Mesenchymal stem cell (in vitro differentiated cells and primary cell): ENCODE measurements around the gene FUZ.

ENCODE experiments used
- DNase-seq: peaks from one replicate; pipeline ENCODE4 v3.0.0-alpha.2; 2013
- H2AFZ ChIP-seq: one replicate; pipeline ENCODE4 v1.6.1; 2013; ENCODE audit warnings: low read depth, mild to moderate bottlenecking, control low read depth, inconsistent platforms, low read length, moderate library complexity
- H2AK5ac ChIP-seq: 2 replicates; pipeline ENCODE4 v1.6.1; 2013; ENCODE audit warnings: low read length, moderate library complexity, mild to moderate bottlenecking, inconsistent platforms; ENCODE audit not compliant: severe bottlenecking
- H2BK120ac ChIP-seq: one replicate; pipeline ENCODE4 v1.6.1; 2013; ENCODE audit warnings: low read depth, mild to moderate bottlenecking, inconsistent platforms, low read length, moderate library complexity
- H2BK12ac ChIP-seq, 2 experiments: one replicate each; pipeline ENCODE4 v1.6.1; 2013; ENCODE audit warnings: inconsistent platforms in 2 of 2, low read length in 2 of 2, mild to moderate bottlenecking in 2 of 2, moderate library complexity in 2 of 2, control low read depth in 1 of 2
- H2BK15ac ChIP-seq: one replicate; pipeline ENCODE4 v1.6.1; 2013; ENCODE audit warnings: mild to moderate bottlenecking, low read depth, inconsistent platforms; ENCODE audit not compliant: poor library complexity, severe bottlenecking
- H2BK5ac ChIP-seq: 2 replicates; pipeline ENCODE4 v1.6.1; 2013; ENCODE audit warnings: low read depth, mild to moderate bottlenecking, low read length, control low read depth, inconsistent platforms; ENCODE audit not compliant: poor library complexity, severe bottlenecking
- H3K14ac ChIP-seq, 2 experiments: one replicate each; pipeline ENCODE4 v1.6.1; 2013; ENCODE audit warnings: inconsistent platforms in 2 of 2, low read length in 2 of 2, control low read depth in 1 of 2, mild to moderate bottlenecking in 1 of 2, moderate library complexity in 1 of 2
- H3K18ac ChIP-seq, 2 experiments: one replicate each; pipeline ENCODE4 v1.6.1; 2013; ENCODE audit warnings: inconsistent platforms in 2 of 2, low read length in 2 of 2, control low read depth in 1 of 2, low read depth in 1 of 2, mild to moderate bottlenecking in 1 of 2
- H3K23ac ChIP-seq, 2 experiments: one replicate each; pipeline ENCODE4 v1.6.1; 2013; ENCODE audit warnings: inconsistent platforms in 2 of 2, low read length in 2 of 2, mild to moderate bottlenecking in 2 of 2, moderate library complexity in 2 of 2, control low read depth in 1 of 2
- H3K27ac ChIP-seq: 2 replicates; pipeline ENCODE4 v1.5.1; 2013; ENCODE audit warnings: mild to moderate bottlenecking, moderate library complexity, low read length, control low read depth, inconsistent platforms; ENCODE audit not compliant: poor library complexity, severe bottlenecking
- H3K27me3 ChIP-seq, 2 experiments: 2 replicates each; pipeline versions ENCODE4 v1.6.1 to v1.7.0; 2013; ENCODE audit warnings: low read length in 2 of 2, mild to moderate bottlenecking in 2 of 2, moderate library complexity in 2 of 2, control low read depth in 1 of 2, inconsistent platforms in 1 of 2; ENCODE audit not compliant: control insufficient read depth in 1 of 2, insufficient read depth in 1 of 2
- H3K36me3 ChIP-seq, 2 experiments: 2 replicates each; pipeline versions ENCODE4 v1.6.1 to v1.7.0; 2013; ENCODE audit warnings: low read length in 2 of 2, control low read depth in 1 of 2, inconsistent platforms in 1 of 2, low read depth in 1 of 2, mild to moderate bottlenecking in 1 of 2; ENCODE audit not compliant: insufficient read depth in 2 of 2, control insufficient read depth in 1 of 2
- H3K4ac ChIP-seq, 2 experiments: one replicate each; pipeline ENCODE4 v1.6.1; 2013; ENCODE audit warnings: inconsistent platforms in 2 of 2, low read length in 2 of 2, mild to moderate bottlenecking in 2 of 2, moderate library complexity in 2 of 2, control low read depth in 1 of 2, low read depth in 1 of 2
- H3K4me1 ChIP-seq: 2 replicates; pipeline ENCODE4 v1.6.1; 2013; ENCODE audit warnings: low read depth, low read length, control low read depth; ENCODE audit not compliant: control insufficient read depth, insufficient read depth
- H3K4me2 ChIP-seq: 2 replicates; pipeline ENCODE4 v1.6.1; 2013; ENCODE audit warnings: low read length, mild to moderate bottlenecking, inconsistent platforms; ENCODE audit not compliant: poor library complexity, severe bottlenecking
- H3K4me3 ChIP-seq, 2 experiments: 2 replicates each; pipeline versions ENCODE4 v1.5.1 to v1.7.0; 2013; ENCODE audit warnings: low read length in 2 of 2, mild to moderate bottlenecking in 2 of 2, control low read depth in 1 of 2, low read depth in 1 of 2; ENCODE audit not compliant: insufficient read depth in 1 of 2
- H3K79me1 ChIP-seq: replicated peaks from 2 replicates; pipeline ENCODE4 v1.6.1; 2013; ENCODE audit warnings: mild to moderate bottlenecking, control low read depth, low read length, inconsistent platforms; ENCODE audit not compliant: poor library complexity, severe bottlenecking
- H3K9ac ChIP-seq: 2 replicates; pipeline ENCODE4 v1.7.0; 2013; ENCODE audit warnings: mild to moderate bottlenecking, low read length, moderate library complexity
- H3K9me3 ChIP-seq: 2 replicates; pipeline ENCODE4 v1.7.0; 2013; ENCODE audit warnings: mild to moderate bottlenecking, low read length; ENCODE audit not compliant: control insufficient read depth
- H4K8ac ChIP-seq: one replicate; pipeline ENCODE4 v1.6.1; 2013; ENCODE audit warnings: inconsistent platforms, mild to moderate bottlenecking, low read length, moderate library complexity
- H4K91ac ChIP-seq: one replicate; pipeline ENCODE4 v1.6.1; 2013; ENCODE audit warnings: mild to moderate bottlenecking, low read length, inconsistent platforms
- WGBS: methylation state at CpG from one replicate; pipeline ENCODE4 v1.1.7; 2013; ENCODE audit warnings: mixed read lengths; 5-methylcytosine and 5-hydroxymethylcytosine counted together

The FUZ gene

GRCh38 chr19:49779731-49780555 lies 33.1 kb downstream of the FUZ start:
- Histone ChIP-seq H3K14ac (no peak overlapping the region), H3K9ac (no peak overlapping the region), H3K4ac (no peak overlapping the region), H3K27ac (no peak overlapping the region), H2BK120ac (no peak overlapping the region), H2BK15ac (no peak overlapping the region), H2BK5ac (no peak overlapping the region), H3K4me2 (no peak overlapping the region), H4K91ac (no peak overlapping the region), H3K18ac (no peak overlapping the region), H3K9me3 (no peaks in the 10 kb centered on the region), H3K36me3 (peaks cover 46 to 55% of the 10 kb centered on the region in 2 experiments), H3K79me1 (peaks cover 48% of the 10 kb centered on the region), H3K4me1 (no peaks in the 10 kb centered on the region), H2BK12ac (no peak overlapping the region), H2AK5ac (no peak overlapping the region), H2AFZ (no peak overlapping the region), H3K23ac (peak overlapping the region in 1 of 2 experiments; percentile 19), H4K8ac (no peak overlapping the region), H3K27me3 (no peaks in the 10 kb centered on the region), H3K4me3 (no peak overlapping the region)
- no peak for DNase-seq
- 96% methylated on average over 11 of the region's 11 CpGs for WGBS

GRCh38 chr19:49776371-49776764 lies 36.7 kb downstream of the FUZ start:
- Histone ChIP-seq H3K4me2 (no peak overlapping the region), H2BK5ac (no peak overlapping the region), H3K27ac (no peak overlapping the region), H3K79me1 (peaks cover 43% of the 10 kb centered on the region), H3K18ac (no peak overlapping the region), H3K14ac (no peak overlapping the region), H3K27me3 (no peaks in the 10 kb centered on the region), H3K9me3 (no peaks in the 10 kb centered on the region), H2AFZ (no peak overlapping the region), H2AK5ac (no peak overlapping the region), H2BK12ac (no peak overlapping the region), H4K8ac (no peak overlapping the region), H4K91ac (no peak overlapping the region), H3K4me3 (no peak overlapping the region), H3K4me1 (peaks cover 2% of the 10 kb centered on the region), H3K23ac (no peak overlapping the region), H2BK120ac (no peak overlapping the region), H2BK15ac (no peak overlapping the region), H3K9ac (no peak overlapping the region), H3K4ac (no peak overlapping the region), H3K36me3 (peaks cover 35 to 53% of the 10 kb centered on the region in 2 experiments)
- DNase-seq: no peak
- 93% methylated on average over 6 of the region's 6 CpGs for WGBS

- no peak overlapping the region for H3K4me3 ChIP-seq
- H3K27ac ChIP-seq: no peak overlapping the region
- peak overlapping the region; percentile 22 for H4K8ac ChIP-seq
- H3K4ac ChIP-seq: no peak overlapping the region
- no peak overlapping the region for H2BK15ac ChIP-seq
- no peak overlapping the region for H3K23ac ChIP-seq
- peaks cover 33 to 48% of the 10 kb centered on the region in 2 experiments for H3K36me3 ChIP-seq
- no peak overlapping the region for H2BK5ac ChIP-seq
- H3K4me1 ChIP-seq: peaks cover 2% of the 10 kb centered on the region
- no peaks in the 10 kb centered on the region for H3K9me3 ChIP-seq
- no peak overlapping the region for H2AK5ac ChIP-seq
- no peaks in the 10 kb centered on the region for H3K27me3 ChIP-seq
- no peak overlapping the region for H3K9ac ChIP-seq
- no peak overlapping the region for H2BK120ac ChIP-seq
- H4K91ac ChIP-seq: peak overlapping the region; percentile 41
- H2AFZ ChIP-seq: no peak overlapping the region
- WGBS: 95% methylated on average over 20 of the region's 20 CpGs
- no peak overlapping the region for H3K14ac ChIP-seq
- H3K79me1 ChIP-seq: peaks cover 40% of the 10 kb centered on the region
- H2BK12ac ChIP-seq: no peak overlapping the region
- no peak overlapping the region for H3K18ac ChIP-seq
- no peak overlapping the region for H3K4me2 ChIP-seq
- no peak for DNase-seq
Observed at GRCh38 chr19:49775742-49776370, 37.2 kb downstream of the FUZ start.

- H3K4ac ChIP-seq: no peak overlapping the region
- no peak overlapping the region for H3K23ac ChIP-seq
- H2BK15ac ChIP-seq: no peak overlapping the region
- H3K79me1 ChIP-seq: peaks cover 37% of the 10 kb centered on the region
- no peaks in the 10 kb centered on the region for H3K9me3 ChIP-seq
- no peak overlapping the region for H3K9ac ChIP-seq
- H3K4me2 ChIP-seq: no peak overlapping the region
- no peak overlapping the region for H4K91ac ChIP-seq
- no peak for DNase-seq
- peaks cover 37 to 46% of the 10 kb centered on the region in 2 experiments for H3K36me3 ChIP-seq
- H2AK5ac ChIP-seq: no peak overlapping the region
- no peak overlapping the region for H3K18ac ChIP-seq
- no peak overlapping the region for H2BK120ac ChIP-seq
- H4K8ac ChIP-seq: no peak overlapping the region
- 96% methylated on average over 7 of the region's 8 CpGs for WGBS
- no peak overlapping the region for H2AFZ ChIP-seq
- H3K27ac ChIP-seq: no peak overlapping the region
- H3K4me3 ChIP-seq: no peak overlapping the region
- H2BK12ac ChIP-seq: no peak overlapping the region
- peaks cover 4% of the 10 kb centered on the region for H3K4me1 ChIP-seq
- H2BK5ac ChIP-seq: no peak overlapping the region
- H3K14ac ChIP-seq: no peak overlapping the region
- H3K27me3 ChIP-seq: no peaks in the 10 kb centered on the region
Observed at GRCh38 chr19:49774969-49775368, 38.1 kb downstream of the FUZ start.
